Ascending aorta (tissue), 2 donors: ENCODE data around the gene TRIP13. TPM values are rescaled to one million over a fixed set of nuclear protein-coding genes. Genes with fewer than 3 reads are reported as not detected.

ENCODE experiments used
- DNase-seq, 2 donors: peaks; one replicate each; pipeline ENCODE4 v3.0.0-alpha.2; 2019; ENCODE audit warnings: low spot score in 2 of 2
- H3K27ac ChIP-seq, 2 donors: fragments of 200-600 bp; sonication (generic); one replicate each; pipeline ENCODE4 v1.5.1; 2016 to 2017; ENCODE audit warnings: mild to moderate bottlenecking in 1 of 2
- H3K27me3 ChIP-seq: fragments of 200-600 bp; sonication (generic); one replicate; pipeline ENCODE4 v1.5.1; 2017
- H3K36me3 ChIP-seq, 2 donors: fragments of 200-600 bp; sonication (generic); one replicate each; pipeline ENCODE4 v1.5.1; 2016
- H3K4me1 ChIP-seq, 2 donors: fragments of 200-600 bp; sonication (generic); one replicate each; pipeline ENCODE4 v1.5.1; 2016 to 2017; ENCODE audit warnings: mild to moderate bottlenecking in 1 of 2
- H3K4me3 ChIP-seq, 2 donors: fragments of 200-600 bp; sonication (generic); one replicate each; pipeline ENCODE4 v1.5.1; 2016 to 2017; ENCODE audit warnings: mild to moderate bottlenecking in 1 of 2
- H3K9me3 ChIP-seq, 2 donors: fragments of 200-600 bp; sonication (generic); one replicate each; pipeline ENCODE4 v1.5.1; 2016
- CTCF ChIP-seq, 3 experiments: fragments of 200-600 bp in 2 of 3; fragments of 450-650 bp in 1 of 3; sonication (generic) in 2 of 3; IDR thresholded peaks; one replicate each; pipeline ENCODE4 v1.5.1; 2016 to 2019; ENCODE audit warnings: antibody characterized with exemption in 3 of 3, mild to moderate bottlenecking in 1 of 3, moderate library complexity in 1 of 3
- intact Hi-C: fragments of 100-400 bp; cut with DNase I; formaldehyde crosslinking; loops from one replicate; pipeline ENCODE4 v1.15.1; 2023
- total RNA-seq: library from RNA; depleted of rRNA; stranded (reverse); fragments of >200 nt; gene quantifications from one replicate; pipeline ENCODE4 v1.1.0, GENCODE V29; 2016

Gene TRIP13
- total RNA-seq, 1 donor from 2014 or later: not detected

DNA sequence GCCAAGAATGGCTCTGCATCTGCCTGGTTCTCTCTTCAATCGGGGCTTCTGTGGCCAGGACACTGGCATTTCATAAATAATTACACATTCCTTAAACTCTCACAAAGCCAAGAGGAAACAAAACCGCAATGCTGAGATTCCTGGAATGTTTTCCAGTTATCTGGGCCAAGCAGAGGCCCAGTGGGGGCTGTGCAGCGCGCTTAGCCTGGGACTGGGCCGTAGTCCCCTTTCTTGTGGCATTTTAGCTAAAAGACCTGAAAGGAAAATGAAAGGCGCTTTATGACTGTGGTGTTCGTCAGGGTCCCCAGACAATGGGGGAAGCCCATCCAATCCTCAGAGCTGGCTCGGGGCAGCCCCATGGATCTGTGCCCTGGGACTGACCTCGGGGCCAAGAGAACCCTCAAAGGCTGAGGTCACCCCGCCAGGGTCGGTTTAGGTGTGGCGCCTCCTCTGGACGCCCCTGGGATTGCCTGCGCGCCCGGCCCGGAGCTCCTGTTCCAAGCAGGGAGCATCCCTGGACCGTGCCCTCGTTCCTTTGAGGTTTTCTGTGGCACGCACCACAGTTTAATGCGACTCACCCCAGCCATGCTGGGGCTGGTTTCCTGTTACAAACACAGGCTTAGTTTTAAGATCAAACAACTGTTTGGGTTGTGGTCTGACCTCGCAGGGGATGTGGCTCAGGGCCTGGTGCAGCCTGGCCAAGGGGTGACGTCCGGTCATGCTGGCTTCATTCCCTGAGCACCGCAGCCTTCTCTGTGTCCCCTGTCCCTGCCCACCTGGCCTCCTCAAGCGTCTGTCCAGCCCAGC, 64.5 kb downstream of the TRIP13 start:
- TF ChIP-seq CTCF (IDR thresholded peaks at IDR 0.05): no peak
- intact Hi-C loops: no loop called here
- Histone ChIP-seq H3K27me3 (no peaks in the 10 kb centered on the region), H3K4me1 (peaks cover 0 to 10% of the 10 kb centered on the region in 2 donors), H3K27ac (no peak overlapping the region), H3K4me3 (no peak overlapping the region), H3K9me3 (no peaks in the 10 kb centered on the region), H3K36me3 (no peaks in the 10 kb centered on the region)
- DNase-seq: no peak

- H3K4me1 ChIP-seq: peaks cover 0 to 10% of the 10 kb centered on the region in 2 donors
- H3K27me3 ChIP-seq: no peaks in the 10 kb centered on the region
- H3K36me3 ChIP-seq: no peaks in the 10 kb centered on the region
- no peak for DNase-seq
- no peak for TF ChIP-seq CTCF (IDR thresholded peaks at IDR 0.05)
- H3K9me3 ChIP-seq: no peaks in the 10 kb centered on the region
- H3K27ac ChIP-seq: no peak overlapping the region
- intact Hi-C loops: no loop called here
- H3K4me3 ChIP-seq: no peak overlapping the region
These were observed 65.2 kb downstream of the TRIP13 start for GRCh38 chr5:957748-958485.

- H3K27ac ChIP-seq: no peak overlapping the region
- intact Hi-C loops: no loop called here
- no peak for DNase-seq
- H3K4me3 ChIP-seq: no peak overlapping the region
- peaks cover 0 to 10% of the 10 kb centered on the region in 2 donors for H3K4me1 ChIP-seq
- H3K36me3 ChIP-seq: no peaks in the 10 kb centered on the region
- no peak for TF ChIP-seq CTCF (IDR thresholded peaks at IDR 0.05)
- H3K27me3 ChIP-seq: no peaks in the 10 kb centered on the region
- no peaks in the 10 kb centered on the region for H3K9me3 ChIP-seq
These were observed 66.3 kb downstream of the TRIP13 start for GRCh38 chr5:958701-959571.

GRCh38 chr5:959581-960531, 67.2 kb downstream of the TRIP13 start:
- H3K4me1 ChIP-seq: peaks cover 0 to 10% of the 10 kb centered on the region in 2 donors
- no peaks in the 10 kb centered on the region for H3K36me3 ChIP-seq
- H3K27ac ChIP-seq: no peak overlapping the region
- H3K4me3 ChIP-seq: no peak overlapping the region
- TF ChIP-seq CTCF (IDR thresholded peaks at IDR 0.05): no peak
- DNase-seq: no peak
- no peaks in the 10 kb centered on the region for H3K27me3 ChIP-seq
- intact Hi-C loops: no loop called here
- H3K9me3 ChIP-seq: no peaks in the 10 kb centered on the region
